ENCODE measurements around the gene MAP3K14.

GRCh38 chr17:45316434-45317110 is at the start of gene MAP3K14:
- TF ChIP-seq CTCF (IDR thresholded peaks at IDR 0.05; ENCODE audit: low read depth, low read length) (no peak), EZH2phosphoT487 (IDR thresholded peaks at IDR 0.05; ENCODE audit: low read depth) (no peak)
